K562 (cell line): ENCODE measurements around the gene ITPRIP. TPM values are rescaled to one million over a fixed set of nuclear protein-coding genes. Genes with fewer than 3 reads are reported as not detected.
A peak's percentile ranks its signal among the peaks of the same experiment; 100 is the strongest.

Experiments
- CUX1 ChIP-seq: fragments of 200-800 bp; sonication (Bioruptor generic); IDR thresholded peaks from 2 replicates; pipeline ENCODE4 v1.6.1; 2016; ENCODE audit warnings: missing genetic modification characterization, missing compliant biosample characterization
- FOXK1 ChIP-seq: sonication (generic); formaldehyde crosslinking; IDR thresholded peaks from 2 replicates; pipeline ENCODE4 v1.8.0; 2022; ENCODE audit warnings: missing genetic modification reagents, mild to moderate bottlenecking, borderline replicate concordance
- HDGF ChIP-seq: fragments of 450-650 bp; IDR thresholded peaks from 2 replicates; pipeline ENCODE4 v1.6.1; 2016
- IRF2 ChIP-seq: sonication (generic); formaldehyde crosslinking; IDR thresholded peaks from 2 replicates; pipeline ENCODE4 v1.8.1; 2022; ENCODE audit warnings: mild to moderate bottlenecking, missing genetic modification reagents
- NCOA1 ChIP-seq: fragments of 450-650 bp; IDR thresholded peaks from 2 replicates; pipeline ENCODE4 v1.6.1; 2016; ENCODE audit warnings: low read depth
- NONO ChIP-seq, 2 experiments: fragments of 200-400 bp in 1 of 2; fragments of 450-650 bp in 1 of 2; formaldehyde crosslinking in 1 of 2; IDR thresholded peaks; 2 replicates each; pipeline ENCODE4 v1.6.1; 2017; ENCODE audit warnings: low read depth in 2 of 2, mild to moderate bottlenecking in 2 of 2, moderate library complexity in 2 of 2, low read length in 1 of 2
- PHB ChIP-seq: fragments of 250-450 bp; sonication (Bioruptor Pico); IDR thresholded peaks from 2 replicates; pipeline ENCODE4 v1.5.0; 2021
- POLR2AphosphoS5 ChIP-seq: IDR thresholded peaks from 2 replicates; pipeline ENCODE4 v1.6.1; 2011; ENCODE audit warnings: mild to moderate bottlenecking, low read depth, low read length, moderate library complexity; ENCODE audit not compliant: control insufficient read depth, insufficient read depth
- POLR2B ChIP-seq: fragments of 450-650 bp; IDR thresholded peaks from 2 replicates; pipeline ENCODE4 v1.6.1; 2018; ENCODE audit warnings: low read depth; ENCODE audit not compliant: partially characterized antibody
- POLR3A ChIP-seq: IDR thresholded peaks from 2 replicates; pipeline ENCODE4 v1.6.1; 2011; ENCODE audit warnings: borderline replicate concordance, mild to moderate bottlenecking, moderate library complexity; ENCODE audit not compliant: insufficient read length, insufficient read depth; ENCODE audit errors: extremely low read depth
- RBM15 ChIP-seq: fragments of 200-400 bp; formaldehyde crosslinking; IDR thresholded peaks from 2 replicates; pipeline ENCODE4 v1.6.1; 2018; ENCODE audit warnings: mild to moderate bottlenecking, low read length, moderate library complexity; ENCODE audit not compliant: insufficient read depth
- SIX5 ChIP-seq, 2 experiments: IDR thresholded peaks; 2 replicates each; pipeline ENCODE4 v1.6.1; 2011; ENCODE audit warnings: low read length in 2 of 2, borderline replicate concordance in 1 of 2, low read depth in 1 of 2, mild to moderate bottlenecking in 1 of 2, moderate library complexity in 1 of 2; ENCODE audit not compliant: insufficient read depth in 1 of 2
- STAT5A ChIP-seq: IDR thresholded peaks from 2 replicates; pipeline ENCODE4 v1.6.1; 2012; ENCODE audit warnings: low read length, inconsistent platforms, borderline replicate concordance
- ZBTB33 ChIP-seq: sonication (generic); formaldehyde crosslinking; IDR thresholded peaks from 2 replicates; pipeline ENCODE4 v1.8.1; 2023; ENCODE audit warnings: mild to moderate bottlenecking, missing genetic modification reagents
- ZC3H8 ChIP-seq: fragments of 450-650 bp; IDR thresholded peaks from 2 replicates; pipeline ENCODE4 v1.6.1; 2017
- ZNF395 ChIP-seq: fragments of 200-800 bp; sonication (Bioruptor generic); IDR thresholded peaks from 2 replicates; pipeline ENCODE4 v1.6.1; 2017; ENCODE audit warnings: missing genetic modification characterization, missing compliant biosample characterization
- ZNF764 ChIP-seq: fragments of 250-450 bp; sonication (Bioruptor Pico); IDR thresholded peaks from 2 replicates; pipeline ENCODE4 v1.4.0; 2020; ENCODE audit warnings: low read depth, mild to moderate bottlenecking, moderate library complexity
- polyA plus RNA-seq, 8 experiments: library from polyadenylated mRNA; depleted of rRNA in 4 of 8; stranded (reverse) in 5 of 8; unstranded in 3 of 8; fragments of >200 nt; fragmentation: Nextera tagmentation in 2 of 8; fragmentation: Illumina TruSeq in 1 of 8; extraction: Ambion mirVana in 2 of 8; extraction: Trizol in 1 of 8; gene quantifications; 2 replicates each; pipeline versions ENCODE4 v1.2.1 to v1.2.3, GENCODE V29; 2011 to 2014; ENCODE audit warnings: inconsistent platforms in 1 of 8, missing spikeins in 1 of 8
- total RNA-seq, 7 experiments: library from RNA; depleted of rRNA in 6 of 7; stranded (reverse); fragments of >200 nt in 6 of 7; fragmentation: Illumina TruSeq in 2 of 7; extraction: Trizol in 2 of 7; gene quantifications; 2 replicates each; pipeline versions ENCODE4 v1.2.1 to v1.2.3, GENCODE V29; 2011 to 2021; ENCODE audit warnings: low replicate concordance in 1 of 7

The ITPRIP gene
- total and polyA plus RNA-seq, 9 of the 15 experiments (the other 6 are each of a cell fraction or from before 2014, with no cell fraction given) = 4.4 to 28.5 (median 10.9) TPM

GRCh38 chr10:104337985-104338735 lies at the start of gene ITPRIP (continued):
- TF ChIP-seq HDGF (no peak), NCOA1 (peak; percentile 20; the same call in 1 of the 2 replicates), IRF2 (CRISPR knock-in tag) (no peak), PHB (CRISPR knock-in tag) (no peak), RBM15 (no peak), FOXK1 (CRISPR knock-in tag) (no peak), ZNF395 (0 out of 2 replicates have a peak, but pooled peaks have one; percentile 42), POLR2B (peak; percentile 34), CUX1 (CRISPR knock-in tag) (no peak), POLR3A (no peak), ZNF764 (no peak), STAT5A (no peak), NONO (IDR thresholded peaks at IDR 0.05; ENCODE audit: low read depth in 2 of 2, low read length in 1 of 2) (peak in 1 of 2 experiments; percentile 43; a peak in 1 of 4 replicates), ZBTB33 (CRISPR knock-in tag) (no peak), ZC3H8 (no peak), SIX5 (IDR thresholded peaks at IDR 0.05; ENCODE audit: borderline replicate concordance in 1 of 2, insufficient read depth in 1 of 2, low read depth in 1 of 2, low read length in 2 of 2) (no peak), POLR2AphosphoS5 (peak; percentile 54; the same call in 1 of the 2 replicates)
